ENCODE data around the gene PTPN1.
"Not testable (repeated sequence)": the region's sequence is repeated elsewhere in the genome, so short reads cannot be mapped to it uniquely, and the experiment has no call there.

PTPN1 gene

DNA sequence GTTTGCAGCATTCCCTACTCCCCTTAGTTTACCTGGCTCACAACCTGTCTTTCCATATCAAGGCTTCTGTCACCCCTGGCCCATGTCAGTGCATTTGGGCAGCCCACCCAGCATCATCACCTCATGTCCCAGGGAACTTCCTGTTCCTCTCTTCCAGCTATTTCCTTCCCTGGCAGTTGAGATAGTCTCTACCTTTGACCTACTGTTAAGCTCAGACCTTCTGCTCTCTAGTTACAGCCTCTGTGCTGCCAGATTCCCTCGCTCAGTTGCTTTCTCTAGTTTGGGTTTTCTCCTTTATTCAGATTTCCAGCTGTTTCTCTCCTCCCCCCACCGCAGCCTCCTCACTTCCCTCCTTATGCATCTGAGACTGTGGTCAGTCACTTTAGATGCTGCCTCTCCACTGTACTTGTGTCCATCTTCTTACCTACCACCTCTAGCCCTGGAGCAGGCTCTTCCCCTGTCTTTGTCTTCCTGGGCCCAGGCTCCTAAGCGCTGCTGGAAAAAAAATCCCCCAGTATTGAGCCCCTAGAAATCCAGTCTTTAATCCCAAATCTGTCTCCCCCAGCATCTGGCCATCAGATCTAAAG, 16.3 kb downstream of the PTPN1 start:
- in situ Hi-C loops (cut with HindIII; ENCODE audit: low sequenced_read_pairs) = loop anchor here (5.0 kb wide), 1 partner anchor 36 kb away; no protein-coding TSS in a partner anchor

DNA sequence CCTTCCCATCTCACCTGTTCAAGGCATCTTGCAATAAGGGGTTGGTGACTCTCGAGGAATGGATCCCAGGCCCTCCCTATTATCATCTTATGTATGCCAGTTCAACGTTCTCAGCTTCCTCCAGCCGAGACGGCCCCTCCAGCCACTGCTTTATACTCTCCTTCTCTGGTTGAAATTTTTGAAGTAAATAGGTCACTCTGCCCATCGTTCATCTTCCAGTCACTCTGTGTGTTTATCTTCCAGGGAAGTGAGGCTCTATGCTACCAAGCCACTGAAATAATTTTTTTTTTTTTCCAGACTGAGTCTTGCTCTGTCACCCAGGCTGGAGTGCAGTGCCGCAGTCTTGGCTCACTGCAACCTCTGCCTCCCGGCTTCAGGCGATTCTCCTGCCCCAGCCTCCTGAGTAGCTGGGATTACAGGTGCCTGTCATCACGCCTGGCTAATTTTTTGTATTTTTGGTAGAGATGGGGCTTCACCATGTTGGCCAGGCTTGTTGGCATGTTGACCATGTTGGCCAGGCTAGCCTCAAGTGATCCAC, 17.0 kb downstream of the PTPN1 start:
- in situ Hi-C loops (cut with HindIII; ENCODE audit: low sequenced_read_pairs) = loop anchor here (5.0 kb wide), 1 partner anchor 35 kb away; no protein-coding TSS in a partner anchor

DNA sequence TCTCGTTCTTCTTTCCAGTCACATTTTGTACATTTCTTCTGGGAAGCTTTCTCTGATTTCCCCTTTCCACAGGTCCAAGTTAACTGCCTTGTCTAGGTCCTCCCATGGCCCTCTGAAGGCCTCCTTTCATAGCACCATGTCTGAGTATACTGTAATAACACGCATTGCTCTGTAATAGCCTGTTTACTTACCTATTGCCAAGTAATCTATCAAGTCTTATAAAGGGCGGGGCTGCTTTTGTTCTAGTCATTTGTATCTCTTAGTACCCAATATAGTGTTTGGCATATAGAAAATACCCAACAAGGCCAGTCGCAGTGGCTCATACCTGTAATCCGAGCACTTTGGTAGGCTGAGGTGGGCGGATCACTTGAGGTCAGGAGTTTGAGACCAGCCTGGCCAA, 17.9 kb downstream of the PTPN1 start:
- in situ Hi-C loops (cut with HindIII; ENCODE audit: low sequenced_read_pairs) = loop anchor here (5.0 kb wide), 1 partner anchor 34 kb away; no protein-coding TSS in a partner anchor

DNA sequence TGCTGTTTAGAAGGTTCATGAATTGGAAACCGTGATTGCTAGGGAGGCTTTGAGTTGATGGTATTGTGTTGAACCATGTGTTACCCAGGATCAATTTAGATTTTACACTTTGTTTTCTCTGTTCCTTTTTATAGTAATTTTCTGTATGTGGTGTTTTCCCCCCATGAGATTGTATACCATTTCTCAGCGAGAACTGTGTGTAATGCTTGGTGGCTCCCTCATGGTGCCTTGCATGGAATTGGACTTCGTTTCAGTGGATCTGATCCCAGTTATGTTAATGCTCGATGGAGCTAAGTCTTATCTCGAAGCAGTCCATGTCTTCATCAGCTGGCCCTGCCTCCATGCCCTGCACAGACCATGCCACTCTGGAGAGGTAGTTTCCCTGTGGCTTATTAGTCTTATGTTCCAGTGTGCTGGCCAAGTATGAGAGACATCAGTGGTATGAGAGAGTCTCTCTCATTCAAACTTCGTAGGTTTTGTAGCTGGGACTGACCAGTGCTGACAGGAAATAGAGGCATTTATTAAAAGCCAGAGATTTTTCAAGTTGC, 18.7 kb downstream of the PTPN1 start:
- in situ Hi-C loops (cut with HindIII; ENCODE audit: low sequenced_read_pairs) = loop anchor here (5.0 kb wide), 1 partner anchor 33 kb away; no protein-coding TSS in a partner anchor

DNA sequence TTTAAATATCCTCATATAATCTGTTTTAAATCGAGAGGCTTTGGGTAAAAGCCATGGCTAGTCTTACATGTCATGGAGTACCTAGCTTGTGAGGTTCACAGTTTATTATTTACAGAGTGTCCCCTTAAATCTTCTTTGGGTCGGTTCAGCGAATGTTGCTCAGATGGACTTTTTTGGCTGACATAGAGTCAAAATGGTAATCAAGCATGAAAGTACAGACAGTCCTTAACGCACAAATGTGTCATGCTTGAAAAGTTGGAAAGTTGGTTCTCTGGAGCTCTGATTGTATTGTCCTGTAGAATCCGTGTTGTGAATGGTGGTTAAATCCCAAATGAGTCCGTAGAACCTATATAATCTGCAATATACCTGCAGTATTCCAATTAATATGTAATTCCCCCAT, 22.0 kb downstream of the PTPN1 start:
- in situ Hi-C loops (cut with HindIII; ENCODE audit: low sequenced_read_pairs) = loop anchor here (5.0 kb wide), 1 partner anchor 50 kb away; no protein-coding TSS in a partner anchor

DNA sequence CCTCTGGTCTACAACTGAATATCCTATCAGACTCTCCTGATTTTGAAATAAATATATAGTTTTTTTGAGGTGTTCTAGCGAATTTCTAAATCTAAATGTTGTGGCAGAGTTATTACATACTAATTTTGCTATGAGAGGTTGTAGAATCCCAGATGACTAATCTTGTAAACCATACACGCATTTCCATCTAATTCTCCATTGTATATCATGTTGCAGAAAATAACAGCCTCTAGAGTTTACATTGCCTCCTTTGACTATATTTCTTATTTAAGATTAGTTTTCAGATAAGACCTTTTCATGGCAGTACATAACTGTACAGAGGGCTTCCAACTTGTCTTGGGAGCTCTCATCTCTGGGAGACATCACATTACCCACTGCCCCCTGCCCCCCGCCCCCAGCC, 22.9 kb downstream of the PTPN1 start:
- in situ Hi-C loops (cut with HindIII; ENCODE audit: low sequenced_read_pairs) = loop anchor here (5.0 kb wide), 1 partner anchor 51 kb away; no protein-coding TSS in a partner anchor

DNA sequence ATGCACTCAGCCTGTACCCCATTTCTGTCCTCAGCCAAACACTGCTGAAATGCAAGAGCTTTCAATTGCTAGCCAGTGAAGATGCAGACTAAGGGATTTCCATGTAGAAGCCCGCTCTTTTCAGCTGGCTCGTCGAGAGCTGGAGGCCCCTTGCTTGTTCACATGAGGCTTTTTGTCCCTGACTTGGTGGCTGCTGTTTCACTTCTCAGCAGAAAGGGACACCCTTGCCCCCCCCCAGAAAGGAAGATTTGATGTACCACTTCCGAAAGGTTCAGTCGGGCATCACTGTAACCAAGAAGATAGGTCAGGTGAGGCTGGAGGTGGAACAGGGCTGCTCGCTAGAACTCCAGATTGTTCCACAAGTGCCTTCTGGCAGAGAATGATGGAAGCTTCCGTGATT, 23.3 kb downstream of the PTPN1 start:
- in situ Hi-C loops (cut with HindIII; ENCODE audit: low sequenced_read_pairs) = loop anchor here (5.0 kb wide), 1 partner anchor 51 kb away; no protein-coding TSS in a partner anchor

DNA sequence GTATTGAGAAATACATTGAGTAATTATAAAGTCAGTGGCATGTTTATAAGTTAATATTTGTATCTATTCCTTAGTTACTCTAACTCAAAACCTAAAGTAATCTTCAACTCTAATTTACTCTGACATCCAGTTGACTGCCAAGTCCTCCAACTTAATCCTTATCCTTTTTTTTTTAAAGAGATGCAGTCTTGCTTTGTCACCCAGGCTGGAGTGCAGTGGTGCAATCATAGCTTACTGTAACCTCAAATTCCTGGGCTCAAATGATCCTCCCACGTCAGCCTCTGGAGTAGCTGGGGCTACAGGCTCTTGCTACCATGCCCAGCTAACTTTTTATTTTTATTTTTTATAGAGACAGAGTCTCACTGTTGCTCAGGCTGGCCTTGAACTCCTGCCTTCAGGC, 24.4 kb downstream of the PTPN1 start:
- in situ Hi-C loops (cut with HindIII; ENCODE audit: low sequenced_read_pairs) = loop anchor here (5.0 kb wide), 1 partner anchor 52 kb away; no protein-coding TSS in a partner anchor

DNA sequence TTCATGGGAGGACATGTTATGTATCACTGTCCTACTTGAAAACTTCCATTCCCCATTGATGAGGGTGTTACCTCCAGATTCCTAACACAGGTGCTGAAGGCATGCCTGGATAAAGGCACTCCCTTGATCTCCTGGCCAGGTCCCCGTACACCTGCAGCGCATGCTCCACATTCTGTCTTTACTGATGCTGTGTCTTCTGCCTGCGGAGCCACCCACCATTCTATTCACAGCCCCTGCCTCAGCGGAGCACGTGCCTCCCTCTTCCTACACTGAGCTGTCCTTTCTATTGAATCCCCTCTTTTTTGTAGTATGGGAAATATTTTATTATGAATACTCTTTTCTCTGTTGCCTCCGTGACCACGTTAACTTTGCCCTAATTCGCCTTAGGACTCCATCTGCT, 25.0 kb downstream of the PTPN1 start:
- in situ Hi-C loops (cut with HindIII; ENCODE audit: low sequenced_read_pairs) = no loop called here

DNA sequence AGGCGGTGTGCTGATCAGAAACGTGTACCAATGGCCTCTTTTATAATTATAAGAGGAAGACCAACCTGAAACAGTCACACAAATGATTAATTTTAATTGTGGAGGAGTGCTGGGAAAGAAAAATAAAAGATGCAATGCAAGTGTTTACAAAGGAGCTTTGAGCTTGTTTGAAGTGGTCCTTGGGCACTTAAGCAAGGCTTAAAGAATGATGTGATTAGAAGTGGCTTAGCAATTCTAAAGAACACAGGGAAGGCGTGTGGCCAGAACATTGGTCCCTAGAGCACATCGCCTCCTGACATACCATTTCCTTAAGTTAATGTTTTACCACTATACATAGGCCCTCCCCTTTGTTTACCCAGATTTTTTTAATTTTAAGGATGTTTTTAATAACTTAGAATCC, 26.1 kb downstream of the PTPN1 start:
- in situ Hi-C loops (cut with HindIII; ENCODE audit: low sequenced_read_pairs) = no loop called here

DNA sequence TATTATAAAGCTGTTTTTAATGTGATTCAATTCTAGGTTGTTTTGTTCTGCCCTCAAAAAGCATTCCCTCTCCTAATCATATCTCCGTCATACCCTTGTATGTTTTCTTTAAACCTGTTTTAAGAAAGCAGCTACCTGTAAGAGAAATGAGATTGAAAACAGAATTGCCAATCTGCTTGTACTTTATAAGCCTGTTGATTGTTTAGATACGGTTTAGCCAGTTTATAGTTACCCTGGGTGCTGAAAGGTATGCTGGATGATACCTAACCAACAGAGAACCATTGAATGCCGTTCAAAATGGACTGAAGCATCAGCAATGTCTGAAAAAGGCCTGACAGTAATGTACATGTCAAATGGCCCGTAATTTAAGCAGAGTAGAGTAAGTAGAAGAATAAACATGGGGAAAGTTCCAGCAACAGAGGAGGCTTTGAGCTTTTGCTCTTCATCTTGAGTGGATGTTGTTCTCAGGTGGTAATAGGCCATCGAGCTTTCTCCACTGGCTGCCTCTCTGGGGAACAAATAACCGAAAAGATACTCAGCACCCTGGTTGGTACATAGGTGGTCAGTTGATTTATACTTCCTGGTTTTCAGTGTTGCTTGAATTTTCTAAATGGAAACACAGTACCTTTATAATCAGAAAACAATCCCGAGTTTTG, 27.5 kb downstream of the PTPN1 start:
- in situ Hi-C loops (cut with HindIII; ENCODE audit: low sequenced_read_pairs) = no loop called here

DNA sequence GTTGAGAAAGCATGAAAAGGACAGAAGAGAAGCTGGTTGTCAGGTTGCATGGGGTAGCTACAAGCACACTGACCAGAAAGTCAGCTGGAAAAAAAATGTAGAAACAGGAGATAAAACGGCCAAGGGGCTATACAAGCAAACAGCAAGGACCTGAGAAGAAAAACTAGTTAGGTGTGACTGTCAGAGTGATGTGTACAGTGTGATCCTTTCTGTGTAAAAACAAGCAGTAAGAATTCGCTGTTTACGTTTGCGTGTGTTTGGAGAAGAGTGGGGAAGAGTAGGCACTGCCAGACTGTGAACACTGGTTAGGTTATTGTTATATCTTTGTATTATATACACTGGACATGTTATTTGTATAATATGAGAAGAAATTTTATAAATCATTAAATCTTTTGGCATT, 28.1 kb downstream of the PTPN1 start:
- in situ Hi-C loops (cut with HindIII; ENCODE audit: low sequenced_read_pairs) = no loop called here

DNA sequence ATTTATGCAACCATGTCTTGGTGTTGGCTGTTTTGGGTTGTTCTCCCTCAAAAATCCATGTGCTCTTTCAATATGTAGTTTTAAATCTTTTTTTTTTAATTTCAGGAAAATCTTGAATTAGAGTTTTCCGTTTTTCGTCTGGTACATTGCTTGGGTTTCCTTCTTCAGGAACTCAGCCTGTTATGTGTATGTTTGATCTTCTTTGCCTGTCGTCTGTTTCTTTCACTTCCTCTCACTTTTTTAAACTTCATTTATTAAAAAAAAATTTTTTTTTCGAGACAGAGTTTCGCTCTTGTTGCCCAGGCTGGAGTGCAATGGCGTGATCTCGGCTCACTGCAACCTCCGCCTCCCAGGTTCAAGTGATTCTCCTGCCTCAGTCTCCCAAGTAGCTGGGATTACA, 29.6 kb downstream of the PTPN1 start:
- in situ Hi-C loops (cut with HindIII; ENCODE audit: low sequenced_read_pairs) = not testable (repeated sequence)

DNA sequence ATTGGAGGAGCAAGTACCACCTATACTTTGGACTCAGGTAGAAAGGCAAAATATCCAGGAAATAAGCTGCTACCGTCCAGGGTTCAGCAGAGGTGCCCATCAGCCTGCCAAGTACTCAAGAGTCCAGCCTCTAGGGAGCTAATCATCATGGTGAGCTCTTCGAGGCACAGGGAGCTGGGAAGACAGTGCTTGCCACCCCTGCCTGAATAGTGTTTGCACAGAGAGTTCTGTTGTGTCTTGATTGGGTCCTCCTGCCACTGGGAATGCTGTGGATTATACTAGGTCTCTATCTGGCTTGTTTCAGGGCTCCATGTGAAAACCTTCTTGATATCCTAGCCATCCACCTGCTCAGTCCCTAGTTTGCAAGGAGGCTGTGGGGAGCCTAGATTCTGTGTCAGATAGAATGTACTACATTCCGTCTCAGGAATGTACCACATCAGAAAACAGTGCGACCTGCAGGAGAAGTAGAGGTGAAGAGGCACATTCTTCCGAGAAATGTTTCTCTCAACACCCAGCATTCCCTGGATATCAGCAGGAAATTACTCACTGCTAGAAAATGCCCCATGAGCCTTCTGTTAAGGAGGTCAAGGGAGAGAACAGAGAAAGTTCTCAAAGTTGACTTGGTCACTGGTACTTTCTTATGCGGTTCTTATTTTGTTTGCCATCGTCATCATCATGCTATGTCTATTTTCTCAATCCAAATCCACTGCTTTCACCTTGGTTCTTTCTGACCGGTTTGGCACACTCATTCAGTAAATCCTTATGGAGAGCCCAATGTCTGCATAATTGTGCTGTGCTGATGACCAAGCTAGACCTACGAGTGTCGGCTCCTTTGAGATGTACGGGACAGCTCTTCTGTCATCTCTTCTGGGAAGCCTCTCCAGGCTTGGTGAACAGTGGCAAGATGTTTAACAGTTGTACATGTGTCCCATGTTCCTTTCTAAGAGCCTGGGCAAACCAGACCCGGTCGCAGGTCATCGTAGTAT, 30.7 kb downstream of the PTPN1 start:
- in situ Hi-C loops (cut with HindIII; ENCODE audit: low sequenced_read_pairs) = no loop called here

DNA sequence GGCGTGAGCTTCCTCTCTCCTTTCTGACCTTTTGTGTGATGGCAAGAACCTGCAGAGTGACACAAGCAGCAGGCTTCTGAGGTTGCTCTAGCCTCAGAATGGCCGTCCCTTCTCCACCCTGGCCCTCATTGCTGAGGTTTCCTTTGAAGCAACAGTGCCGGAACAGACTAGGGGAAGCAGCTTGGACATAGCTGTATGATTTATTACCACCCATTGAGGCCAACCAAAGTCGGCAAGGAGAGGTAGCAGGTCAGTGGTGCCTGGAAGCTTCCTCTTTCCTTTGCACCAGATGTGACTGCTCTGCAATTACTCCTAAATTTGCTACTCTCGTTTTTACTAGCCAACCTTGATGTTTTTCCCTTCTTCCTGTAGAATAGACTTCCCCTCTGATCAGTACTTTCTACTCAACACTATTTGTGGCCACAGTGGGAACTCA, 31.4 kb downstream of the PTPN1 start:
- in situ Hi-C loops (cut with HindIII; ENCODE audit: low sequenced_read_pairs) = no loop called here

DNA sequence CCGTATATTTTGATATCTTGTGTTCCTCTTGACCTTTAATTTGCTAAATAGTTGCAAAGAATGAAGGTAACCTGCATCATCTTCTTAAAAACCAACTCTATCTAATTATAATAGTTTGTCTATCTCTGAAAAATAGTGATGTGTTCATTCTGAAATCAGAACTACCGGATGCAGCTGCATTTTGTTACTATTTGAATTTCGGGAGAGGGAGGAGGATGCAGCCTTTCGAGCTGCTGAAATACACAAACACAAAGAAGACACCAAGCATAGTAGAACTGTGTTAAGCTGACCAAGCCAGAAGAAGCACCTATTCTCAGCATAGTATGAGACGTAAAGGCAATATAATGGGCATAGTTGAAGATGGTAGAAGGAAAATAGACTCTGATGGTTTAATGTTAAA, 33.1 kb downstream of the PTPN1 start:
- in situ Hi-C loops (cut with HindIII; ENCODE audit: low sequenced_read_pairs) = no loop called here

DNA sequence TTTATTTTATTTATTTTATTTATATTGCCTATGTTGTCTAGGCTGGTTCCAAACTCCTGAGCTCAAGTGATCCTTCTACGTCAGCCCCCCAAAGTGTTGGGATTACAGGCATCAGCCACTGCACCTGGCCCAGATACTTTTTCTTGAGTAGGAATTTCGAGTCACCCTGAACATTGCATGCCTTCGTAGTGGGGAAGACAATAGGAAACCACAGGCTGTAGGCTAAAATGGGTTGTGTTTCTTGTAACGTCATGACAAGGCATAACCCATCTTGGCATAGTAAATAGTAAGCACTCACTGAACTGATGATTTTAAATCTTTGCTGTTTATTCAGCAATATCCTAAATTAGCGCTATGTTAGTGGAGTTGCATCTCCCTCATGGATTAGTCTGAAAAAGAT, 34.9 kb downstream of the PTPN1 start:
- in situ Hi-C loops (cut with HindIII; ENCODE audit: low sequenced_read_pairs) = no loop called here

DNA sequence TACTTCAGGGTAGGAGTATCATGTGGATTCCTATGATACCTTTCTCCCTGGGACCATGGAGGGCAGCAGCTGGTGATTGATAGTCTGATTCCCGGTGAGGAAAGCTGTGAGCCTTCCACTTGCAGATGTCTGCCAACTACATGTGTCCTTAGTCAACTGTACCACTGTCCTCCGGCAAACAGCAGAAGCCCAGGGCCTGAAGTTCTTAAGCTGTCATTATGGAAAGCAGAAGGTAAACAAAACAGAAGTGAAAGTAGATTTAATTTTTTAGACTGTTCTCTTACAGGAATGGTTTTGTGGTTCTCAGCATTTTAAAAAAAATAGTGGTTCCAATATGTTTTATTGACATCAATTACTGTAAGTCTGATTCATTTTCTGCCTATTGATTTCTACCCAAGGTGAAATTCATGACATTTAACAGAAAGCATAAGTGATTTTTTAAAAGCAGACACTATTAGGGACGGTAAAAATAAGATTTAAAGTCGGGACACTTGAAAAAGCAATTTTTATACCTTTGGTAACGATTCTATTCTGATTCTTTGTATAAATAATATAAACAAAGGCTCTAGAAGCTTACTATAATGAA, 36.6 kb downstream of the PTPN1 start:
- in situ Hi-C loops (cut with HindIII; ENCODE audit: low sequenced_read_pairs) = no loop called here

DNA sequence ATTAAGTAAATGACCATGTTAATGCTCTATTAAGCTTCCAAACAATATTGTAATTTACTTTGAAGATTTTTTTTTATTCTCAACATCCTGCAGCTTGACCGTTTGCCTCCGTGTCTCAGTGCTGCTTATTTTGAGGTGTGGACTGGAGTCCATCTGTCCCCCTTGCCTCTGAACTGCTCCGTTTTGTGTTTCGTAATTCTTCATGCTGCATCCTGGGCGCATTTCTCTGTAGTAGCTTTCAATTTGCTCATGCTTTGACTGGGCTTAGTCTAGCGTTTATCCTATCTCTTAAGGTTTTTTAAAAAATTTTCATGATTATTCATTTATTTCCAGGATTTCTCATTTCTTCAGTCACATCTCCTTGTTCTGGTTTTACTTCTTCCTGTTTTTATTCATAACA, 37.8 kb downstream of the PTPN1 start:
- in situ Hi-C loops (cut with HindIII; ENCODE audit: low sequenced_read_pairs) = no loop called here

DNA sequence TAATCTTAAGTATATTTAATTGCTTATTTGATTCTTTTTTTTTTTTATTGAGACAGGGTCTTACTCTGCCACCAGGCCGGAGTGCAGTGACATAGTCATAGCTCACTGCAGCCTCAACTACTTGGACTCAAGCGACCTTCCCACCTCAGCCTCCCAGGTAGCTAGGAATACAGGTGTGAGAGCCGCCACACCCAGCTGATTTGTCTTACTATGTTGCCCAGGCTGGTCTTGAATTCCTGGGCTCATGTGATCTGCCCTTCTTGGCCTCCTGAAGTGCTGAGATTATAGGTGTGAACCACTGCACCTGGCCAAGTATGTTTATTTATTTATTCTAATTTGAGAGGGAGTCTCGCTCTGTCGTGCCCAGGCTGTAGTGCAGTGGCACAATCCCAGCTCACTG, 38.2 kb downstream of the PTPN1 start:
- in situ Hi-C loops (cut with HindIII; ENCODE audit: low sequenced_read_pairs) = no loop called here
